Measurements from ENCODE around the gene ICA1L. TPM values are rescaled to one million over a fixed set of nuclear protein-coding genes. Genes with fewer than 3 reads are reported as not detected.
A peak's percentile ranks its signal among the peaks of the same experiment; 100 is the strongest.

The ICA1L gene
- total and polyA plus RNA-seq, 12 donors, result 7.2 to 17.5 (median 8.4) TPM

DNA sequence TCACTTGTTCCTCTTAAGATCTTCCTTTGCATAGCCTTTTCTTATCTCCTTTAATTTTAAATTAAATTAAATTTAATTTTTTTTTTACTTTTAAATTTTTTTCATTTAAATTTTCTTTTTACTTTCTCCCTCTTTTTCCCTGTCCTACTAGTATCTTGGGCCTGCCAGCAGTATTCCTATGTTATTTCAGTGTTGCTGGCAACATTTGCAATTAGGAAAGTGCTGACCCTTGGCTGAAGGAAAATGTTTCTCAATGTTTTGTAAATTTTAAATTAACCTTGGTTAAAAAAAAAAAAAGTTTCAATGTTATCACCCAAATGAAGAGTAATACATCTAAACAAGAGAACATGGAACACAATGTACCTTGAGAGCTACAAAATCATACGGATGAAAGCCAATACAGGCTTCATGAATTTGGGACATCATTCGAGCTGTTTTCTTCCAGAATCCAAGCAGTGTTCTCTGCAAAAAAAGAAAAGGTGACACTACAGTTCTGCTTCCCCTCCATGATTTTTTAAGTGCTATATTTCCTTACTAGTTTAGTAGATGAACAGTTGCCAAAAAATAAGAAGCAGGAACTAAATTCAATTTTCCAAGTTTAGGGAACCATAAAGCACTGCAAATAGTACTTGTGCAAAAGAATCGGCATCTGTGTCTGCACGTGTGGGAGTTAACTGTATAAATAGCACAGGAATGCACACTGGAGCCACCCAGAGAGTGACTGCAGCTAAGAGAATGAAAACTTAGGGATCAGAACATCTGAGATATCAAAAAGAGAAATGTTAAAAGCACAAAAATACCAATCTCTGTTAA is 55.8 kb downstream of the ICA1L start:
- WGBS, 4 donors, result 20 to 35% (median 27%) methylated on average over 4 of the region's 4 CpGs
- TF ChIP-seq CTCF (IDR thresholded peaks at IDR 0.05) (no peak), POLR2A (IDR thresholded peaks at IDR 0.05) (no peak)
- no peaks in the 10 kb centered on the region for H3K27me3 ChIP-seq
- intact Hi-C loops (cut with DNase I), result no loop called here
- no peaks in the 10 kb centered on the region for H3K36me3 ChIP-seq (replicated peaks in 1 of 2)
- H3K27ac ChIP-seq, result peak overlapping the region in 4 of 5 donors; percentile 43 to 72 (median 67)
- H3K9me3 ChIP-seq (replicated peaks in 1 of 3), result no peaks in the 10 kb centered on the region
- peaks cover 5 to 18% of the 10 kb centered on the region in 2 donors for H3K4me1 ChIP-seq (replicated peaks in 1 of 2)
- peak in 1 of 7 donors; percentile 16 for DNase-seq
- no peak overlapping the region for H3K4me3 ChIP-seq

DNA sequence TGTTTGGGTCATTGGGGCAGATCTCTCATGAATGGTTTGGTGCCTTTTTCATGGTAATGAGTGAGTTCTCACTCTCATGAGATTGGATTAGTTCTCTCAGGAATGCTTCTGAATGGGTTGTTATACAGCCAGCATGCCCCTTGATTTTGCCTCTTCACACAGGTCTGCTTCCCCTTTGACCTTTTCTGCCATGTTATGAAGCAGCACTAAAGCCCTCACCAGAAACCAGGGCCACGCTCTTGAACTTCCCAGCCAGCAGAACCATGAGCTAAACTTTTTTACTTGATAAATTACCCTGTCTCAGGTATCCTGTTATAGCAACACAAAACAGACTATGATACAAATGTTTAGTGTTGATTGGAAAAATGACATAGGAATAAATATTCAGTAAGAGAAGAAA is 57.3 kb downstream of the ICA1L start:
- Histone ChIP-seq H3K4me3 (no peak overlapping the region), H3K4me1 (replicated peaks in 1 of 2) (peaks cover 5 to 17% of the 10 kb centered on the region in 2 donors), H3K27me3 (no peaks in the 10 kb centered on the region), H3K9me3 (replicated peaks in 1 of 3) (no peaks in the 10 kb centered on the region), H3K27ac (no peak overlapping the region), H3K36me3 (replicated peaks in 1 of 2) (no peaks in the 10 kb centered on the region)
- intact Hi-C loops (cut with DNase I), result no loop called here
- 90 to 98% (median 93%) methylated on average over 1 of the region's 1 CpG for WGBS, 4 donors
- no peak for DNase-seq
- TF ChIP-seq CTCF (IDR thresholded peaks at IDR 0.05) (no peak), POLR2A (IDR thresholded peaks at IDR 0.05) (no peak)

DNA sequence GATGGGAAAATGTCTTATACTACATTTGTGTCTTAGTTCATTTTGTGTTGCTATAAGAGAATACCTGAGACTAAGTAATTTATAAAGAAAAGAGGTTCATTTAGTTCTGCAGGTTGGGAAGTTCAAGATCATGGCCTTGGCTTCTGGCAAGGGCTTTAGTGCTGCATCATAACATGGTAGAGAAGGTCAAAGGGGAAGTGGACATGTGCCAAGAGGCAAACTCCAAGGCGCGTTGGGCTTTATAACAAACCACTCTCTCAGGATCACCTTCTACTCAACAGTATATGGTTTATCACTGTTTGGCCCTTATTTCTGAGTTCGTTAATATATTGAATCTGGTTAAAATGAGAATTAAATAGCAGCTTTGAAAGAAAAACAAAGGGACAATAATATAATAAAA is 58.2 kb downstream of the ICA1L start:
- intact Hi-C loops (cut with DNase I), result no loop called here

DNA sequence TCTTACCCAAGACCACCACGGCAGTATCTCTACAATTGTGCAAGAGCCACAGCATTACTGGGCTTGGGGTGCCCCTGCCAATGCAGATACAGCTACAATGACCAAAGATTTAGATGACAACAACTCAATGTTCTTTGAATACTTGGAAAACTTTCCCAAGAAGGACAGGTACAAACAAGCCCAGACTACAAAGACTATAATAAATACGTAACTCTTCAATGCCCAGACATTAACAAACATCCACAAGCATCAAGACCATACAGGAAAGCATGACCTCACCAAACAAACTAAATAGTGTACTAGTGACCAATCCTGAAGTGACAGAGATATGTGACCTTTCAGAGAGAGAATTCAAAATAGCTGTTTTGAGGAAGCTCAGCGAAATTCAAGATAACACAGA is 62.8 kb downstream of the ICA1L start:
- H3K27ac ChIP-seq, result no peak overlapping the region
- peaks cover 6 to 10% of the 10 kb centered on the region in 2 donors for H3K4me1 ChIP-seq (replicated peaks in 1 of 2)
- intact Hi-C loops (cut with DNase I), result no loop called here
- TF ChIP-seq CTCF (IDR thresholded peaks at IDR 0.05), result no peak
- no peak for TF ChIP-seq POLR2A (IDR thresholded peaks at IDR 0.05)
- WGBS, 4 donors, result 90 to 97% (median 95%) methylated on average over 3 of the region's 3 CpGs
- H3K4me3 ChIP-seq, result no peak overlapping the region
- no peaks in the 10 kb centered on the region for H3K9me3 ChIP-seq (replicated peaks in 1 of 3)
- no peaks in the 10 kb centered on the region for H3K27me3 ChIP-seq
- no peaks in the 10 kb centered on the region for H3K36me3 ChIP-seq (replicated peaks in 1 of 2)
- no peak for DNase-seq

More for the DNA sequence above, 58.2 kb downstream of the ICA1L start:
- no peak overlapping the region for H3K4me3 ChIP-seq
- no peaks in the 10 kb centered on the region for H3K27me3 ChIP-seq
- H3K4me1 ChIP-seq (replicated peaks in 1 of 2), result peaks cover 5 to 17% of the 10 kb centered on the region in 2 donors
- no peak overlapping the region for H3K27ac ChIP-seq
- 85 to 93% (median 90%) methylated on average over 3 of the region's 3 CpGs for WGBS, 4 donors
- DNase-seq, result no peak
- H3K9me3 ChIP-seq (replicated peaks in 1 of 3), result no peaks in the 10 kb centered on the region
- TF ChIP-seq CTCF (IDR thresholded peaks at IDR 0.05) (no peak), POLR2A (IDR thresholded peaks at IDR 0.05) (no peak)
- no peaks in the 10 kb centered on the region for H3K36me3 ChIP-seq (replicated peaks in 1 of 2)

Measured in adrenal gland (tissue), 12 donors.